HEK293T (cell line): ENCODE measurements around the gene ANTXR2.

ENCODE experiments used
- ARNT ChIP-seq: fragments of 450-650 bp; IDR thresholded peaks from 2 replicates; pipeline ENCODE4 v1.6.1; 2017; ENCODE audit warnings: mild to moderate bottlenecking
- BHLHE40 ChIP-seq: fragments of 450-650 bp; IDR thresholded peaks from 2 replicates; pipeline ENCODE4 v1.6.1; 2016; ENCODE audit warnings: mild to moderate bottlenecking, moderate library complexity, borderline replicate concordance
- CTBP1 ChIP-seq: fragments of 450-650 bp; IDR thresholded peaks from 2 replicates; pipeline ENCODE4 v1.6.1; 2016; ENCODE audit warnings: borderline replicate concordance
- FOXA1 ChIP-seq: fragments of 450-650 bp; IDR thresholded peaks from 2 replicates; pipeline ENCODE4 v1.6.1; 2016; ENCODE audit warnings: mild to moderate bottlenecking
- FOXM1 ChIP-seq: fragments of 450-650 bp; IDR thresholded peaks from 2 replicates; pipeline ENCODE4 v1.6.1; 2017; ENCODE audit warnings: mild to moderate bottlenecking, borderline replicate concordance
- L3MBTL2 ChIP-seq: fragments of 450-650 bp; conservative IDR thresholded peaks from 2 replicates; pipeline ENCODE4 v1.6.1; 2016; ENCODE audit warnings: mild to moderate bottlenecking
- SP1 ChIP-seq: fragments of 450-650 bp; IDR thresholded peaks from 2 replicates; pipeline ENCODE4 v1.6.1; 2017
- SUZ12 ChIP-seq: fragments of 450-650 bp; IDR thresholded peaks from 2 replicates; pipeline ENCODE4 v1.6.1; 2016; ENCODE audit warnings: mild to moderate bottlenecking
- TARDBP ChIP-seq: fragments of 450-650 bp; IDR thresholded peaks from 2 replicates; pipeline ENCODE4 v1.6.1; 2016

- TF ChIP-seq SP1 (no peak), TARDBP (no peak), BHLHE40 (no peak), SUZ12 (no peak), FOXM1 (no peak), FOXA1 (no peak), ARNT (no peak), CTBP1 (no peak), L3MBTL2 (no peak)
Measured at GRCh38 chr4:79907001-79907400, 166.0 kb downstream of the ANTXR2 start.
